Measurements from ENCODE around the gene ETS1.

Gene ETS1

DNA sequence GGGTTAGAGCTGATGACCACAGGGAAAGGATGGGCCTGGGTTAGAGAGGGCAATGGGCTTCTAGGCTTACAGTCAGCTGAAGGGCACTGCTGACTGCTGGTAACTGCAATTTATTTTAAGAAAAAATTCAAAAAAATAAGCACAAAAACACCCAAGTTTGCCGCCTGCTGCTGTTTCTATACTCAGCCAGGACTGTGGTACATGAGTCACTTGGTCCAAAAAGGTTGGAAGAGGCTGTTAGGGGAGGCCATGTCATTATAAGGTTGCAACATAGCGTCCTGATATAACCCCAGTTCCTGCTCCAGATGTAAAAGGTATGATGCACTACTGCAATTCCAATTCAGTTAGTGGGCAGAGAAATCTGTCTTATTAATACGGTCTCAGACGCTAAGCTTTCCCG is 98.9 kb downstream of the ETS1 start:
- peaks cover 96% of the 10 kb centered on the region for H3K36me3 ChIP-seq (ENCODE audit: low read depth)
- H3K4me3 ChIP-seq (ENCODE audit: severe bottlenecking): no peak overlapping the region
- TF ChIP-seq, protein P1, sequence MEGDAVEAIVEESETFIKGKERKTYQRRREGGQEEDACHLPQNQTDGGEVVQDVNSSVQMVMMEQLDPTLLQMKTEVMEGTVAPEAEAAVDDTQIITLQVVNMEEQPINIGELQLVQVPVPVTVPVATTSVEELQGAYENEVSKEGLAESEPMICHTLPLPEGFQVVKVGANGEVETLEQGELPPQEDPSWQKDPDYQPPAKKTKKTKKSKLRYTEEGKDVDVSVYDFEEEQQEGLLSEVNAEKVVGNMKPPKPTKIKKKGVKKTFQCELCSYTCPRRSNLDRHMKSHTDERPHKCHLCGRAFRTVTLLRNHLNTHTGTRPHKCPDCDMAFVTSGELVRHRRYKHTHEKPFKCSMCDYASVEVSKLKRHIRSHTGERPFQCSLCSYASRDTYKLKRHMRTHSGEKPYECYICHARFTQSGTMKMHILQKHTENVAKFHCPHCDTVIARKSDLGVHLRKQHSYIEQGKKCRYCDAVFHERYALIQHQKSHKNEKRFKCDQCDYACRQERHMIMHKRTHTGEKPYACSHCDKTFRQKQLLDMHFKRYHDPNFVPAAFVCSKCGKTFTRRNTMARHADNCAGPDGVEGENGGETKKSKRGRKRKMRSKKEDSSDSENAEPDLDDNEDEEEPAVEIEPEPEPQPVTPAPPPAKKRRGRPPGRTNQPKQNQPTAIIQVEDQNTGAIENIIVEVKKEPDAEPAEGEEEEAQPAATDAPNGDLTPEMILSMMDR (IDR thresholded peaks at IDR 0.05; ENCODE audit: poor library complexity, severe bottlenecking): no peak
- H3K27me3 ChIP-seq (ENCODE audit: insufficient read depth, poor library complexity, severe bottlenecking): no peaks in the 10 kb centered on the region
- no peaks in the 10 kb centered on the region for H3K9me3 ChIP-seq (ENCODE audit: severe bottlenecking)
- peak; percentile 83 for ATAC-seq (ENCODE audit: low read depth)
- H3K27ac ChIP-seq (ENCODE audit: poor library complexity, severe bottlenecking): peak overlapping the region; percentile 63
- DNase-seq (ENCODE audit: low spot score): no peak
- H3K4me1 ChIP-seq (ENCODE audit: insufficient read depth, poor library complexity, severe bottlenecking): peaks cover 38% of the 10 kb centered on the region

DNA sequence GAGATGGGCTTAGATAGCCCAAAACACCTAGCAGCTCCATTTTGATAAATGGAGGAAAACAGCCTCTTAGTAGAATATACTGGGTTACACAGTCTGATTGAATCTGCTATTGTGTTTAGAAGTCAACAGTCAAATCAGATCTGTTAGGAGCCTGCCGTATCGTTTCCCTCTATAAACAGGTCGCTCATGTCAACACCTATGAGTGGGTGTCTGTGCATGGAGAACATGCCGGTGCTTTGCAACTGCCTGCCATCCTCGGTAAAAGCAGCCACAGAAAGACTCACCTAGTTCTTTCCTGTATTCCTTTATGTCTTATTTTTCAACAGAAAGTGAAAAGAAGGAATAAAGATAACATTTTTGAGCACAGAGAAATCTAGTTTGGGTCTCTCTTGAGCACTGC is 99.4 kb downstream of the ETS1 start:
- Histone ChIP-seq H3K27me3 (ENCODE audit: insufficient read depth, poor library complexity, severe bottlenecking) (no peaks in the 10 kb centered on the region), H3K4me1 (ENCODE audit: insufficient read depth, poor library complexity, severe bottlenecking) (peaks cover 33% of the 10 kb centered on the region), H3K9me3 (ENCODE audit: severe bottlenecking) (no peaks in the 10 kb centered on the region), H3K36me3 (ENCODE audit: low read depth) (peaks cover 97% of the 10 kb centered on the region), H3K4me3 (ENCODE audit: severe bottlenecking) (no peak overlapping the region), H3K27ac (ENCODE audit: poor library complexity, severe bottlenecking) (peak overlapping the region; percentile 63)
- DNase-seq (ENCODE audit: low spot score) (no peak), ATAC-seq (ENCODE audit: low read depth) (no peak)
- TF ChIP-seq, protein P1 (IDR thresholded peaks at IDR 0.05; ENCODE audit: poor library complexity, severe bottlenecking): no peak

DNA sequence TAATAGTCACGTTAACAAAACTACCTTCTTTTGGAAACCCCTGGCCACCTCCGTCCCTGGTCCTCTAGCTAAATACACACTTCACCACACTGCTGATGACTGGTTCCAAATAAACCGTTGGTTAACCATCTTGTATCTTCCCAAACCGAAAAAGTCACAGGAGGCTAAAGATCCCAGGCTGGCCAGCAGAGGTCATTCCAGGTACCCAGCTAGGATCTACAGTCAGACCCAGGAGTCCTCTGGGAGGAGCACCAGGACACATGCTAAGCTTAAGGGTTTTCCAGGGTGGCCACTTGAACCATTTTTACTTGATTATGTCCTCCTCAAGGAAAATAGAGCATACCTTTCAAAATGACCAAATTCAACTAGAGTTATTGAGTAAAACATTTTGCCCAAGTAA is 103.2 kb downstream of the ETS1 start:
- H3K36me3 ChIP-seq (ENCODE audit: low read depth): peaks cover 96% of the 10 kb centered on the region
- no peak overlapping the region for H3K27ac ChIP-seq (ENCODE audit: poor library complexity, severe bottlenecking)
- H3K27me3 ChIP-seq (ENCODE audit: insufficient read depth, poor library complexity, severe bottlenecking): no peaks in the 10 kb centered on the region
- peaks cover 11% of the 10 kb centered on the region for H3K4me1 ChIP-seq (ENCODE audit: insufficient read depth, poor library complexity, severe bottlenecking)
- TF ChIP-seq, protein P1 (IDR thresholded peaks at IDR 0.05; ENCODE audit: poor library complexity, severe bottlenecking): peak; percentile 33
- no peak overlapping the region for H3K4me3 ChIP-seq (ENCODE audit: severe bottlenecking)
- DNase-seq (ENCODE audit: low spot score) (no peak), ATAC-seq (ENCODE audit: low read depth) (no peak)
- no peaks in the 10 kb centered on the region for H3K9me3 ChIP-seq (ENCODE audit: severe bottlenecking)

DNA sequence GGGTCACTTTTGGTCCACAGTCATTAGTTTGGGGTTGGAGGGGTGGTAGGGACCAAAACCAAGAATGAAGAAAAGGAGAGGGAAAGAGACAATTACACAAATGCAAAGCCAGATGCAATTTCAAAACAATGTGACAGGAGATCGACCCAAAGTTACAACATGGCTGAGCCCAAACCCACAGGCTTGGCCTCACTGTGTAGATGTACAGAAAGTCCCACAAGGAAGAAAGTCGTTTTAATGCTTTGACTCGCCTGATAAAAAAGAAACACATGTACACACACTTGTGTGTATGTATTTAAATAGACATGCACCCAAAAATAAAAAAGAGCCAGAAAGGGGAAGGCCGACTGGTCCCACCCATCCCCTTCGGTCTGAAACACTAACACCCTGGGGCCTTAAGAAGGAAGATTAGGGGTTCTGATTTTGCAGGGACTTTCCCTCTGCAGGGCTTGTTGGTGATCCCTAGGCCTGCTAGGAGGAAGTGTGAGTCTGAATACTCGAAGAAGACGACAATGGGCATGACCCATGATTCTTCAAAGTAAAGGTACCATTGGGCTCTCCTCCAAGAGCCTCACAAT is 104.1 kb downstream of the ETS1 start:
- no peaks in the 10 kb centered on the region for H3K9me3 ChIP-seq (ENCODE audit: severe bottlenecking)
- no peaks in the 10 kb centered on the region for H3K27me3 ChIP-seq (ENCODE audit: insufficient read depth, poor library complexity, severe bottlenecking)
- TF ChIP-seq, protein P1 (IDR thresholded peaks at IDR 0.05; ENCODE audit: poor library complexity, severe bottlenecking): no peak
- no peak overlapping the region for H3K27ac ChIP-seq (ENCODE audit: poor library complexity, severe bottlenecking)
- peaks cover 98% of the 10 kb centered on the region for H3K36me3 ChIP-seq (ENCODE audit: low read depth)
- DNase-seq (ENCODE audit: low spot score) (no peak), ATAC-seq (ENCODE audit: low read depth) (no peak)
- peaks cover 2% of the 10 kb centered on the region for H3K4me1 ChIP-seq (ENCODE audit: insufficient read depth, poor library complexity, severe bottlenecking)
- H3K4me3 ChIP-seq (ENCODE audit: severe bottlenecking): no peak overlapping the region

DNA sequence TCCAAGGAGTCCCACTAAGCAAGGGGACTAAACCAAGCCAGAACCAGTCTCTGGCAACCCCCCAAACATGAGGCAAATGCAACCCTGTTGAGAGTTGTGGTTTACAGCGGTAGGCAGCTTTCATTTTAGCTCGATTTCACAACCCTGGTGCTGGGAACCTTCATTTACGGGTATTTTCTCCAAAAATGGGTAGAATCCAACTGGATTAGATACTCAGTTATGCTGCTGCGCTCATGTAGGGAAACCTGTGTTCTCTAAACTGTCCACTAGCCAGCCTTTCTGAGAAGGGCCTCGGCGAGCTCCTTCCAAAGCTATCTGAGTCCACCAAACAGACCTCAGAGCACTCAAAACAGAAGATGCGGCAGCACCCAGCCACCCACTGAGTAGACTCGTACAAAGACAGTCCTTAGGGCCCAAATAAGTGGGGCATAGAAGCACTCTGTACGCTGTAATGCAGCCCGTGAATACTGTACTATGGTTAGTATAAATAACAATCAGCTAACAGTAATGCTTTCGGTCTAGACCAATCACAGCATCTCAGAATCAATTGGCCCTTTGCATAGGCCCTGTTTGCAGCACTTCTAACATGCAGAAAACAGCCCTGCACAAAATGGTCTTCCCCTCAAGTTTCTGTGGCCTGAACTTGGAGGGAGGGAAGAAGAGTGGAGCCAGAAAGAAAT is 104.7 kb downstream of the ETS1 start:
- H3K27ac ChIP-seq (ENCODE audit: poor library complexity, severe bottlenecking): no peak overlapping the region
- no peaks in the 10 kb centered on the region for H3K4me1 ChIP-seq (ENCODE audit: insufficient read depth, poor library complexity, severe bottlenecking)
- ATAC-seq (ENCODE audit: low read depth) (no peak), DNase-seq (ENCODE audit: low spot score) (no peak)
- TF ChIP-seq, protein P1 (IDR thresholded peaks at IDR 0.05; ENCODE audit: poor library complexity, severe bottlenecking): no peak
- no peaks in the 10 kb centered on the region for H3K9me3 ChIP-seq (ENCODE audit: severe bottlenecking)
- no peaks in the 10 kb centered on the region for H3K27me3 ChIP-seq (ENCODE audit: insufficient read depth, poor library complexity, severe bottlenecking)
- H3K36me3 ChIP-seq (ENCODE audit: low read depth): peaks cover 98% of the 10 kb centered on the region
- no peak overlapping the region for H3K4me3 ChIP-seq (ENCODE audit: severe bottlenecking)
